ENCODE measurements around the gene EYS. TPM values are rescaled to one million over a fixed set of nuclear protein-coding genes. Genes with fewer than 3 reads are reported as not detected.

The EYS gene
- total and polyA plus RNA-seq, 2 of the 8 experiments (the other 6 are each of a cell fraction or from before 2014, with no cell fraction given) = 0.05 to 0.13 TPM

- Histone ChIP-seq H2BK12ac (ENCODE audit: low read depth, low read length) (no peak overlapping the region), H3K4me1 (replicated peaks in 1 of 4; ENCODE audit: control insufficient read depth in 3 of 4, insufficient read depth in 4 of 4, low read length in 3 of 4) (no peaks in the 10 kb centered on the region), H3K56ac (replicated peaks; ENCODE audit: insufficient read length, low read depth, low read length) (no peak overlapping the region), H3K9me3 (ENCODE audit: insufficient read depth in 2 of 2, low read depth in 1 of 2, low read length in 1 of 2) (no peaks in the 10 kb centered on the region), H3K27me3 (replicated peaks in 1 of 4; ENCODE audit: control insufficient read depth in 3 of 4, extremely low read depth in 1 of 4, insufficient read depth in 3 of 4, low read length in 3 of 4) (no peaks in the 10 kb centered on the region), H3K23ac (ENCODE audit: insufficient read length) (no peak overlapping the region), H3K79me1 (ENCODE audit: low read depth, low read length) (no peaks in the 10 kb centered on the region), H2BK20ac (ENCODE audit: low read length) (no peak overlapping the region), H4K8ac (ENCODE audit: extremely low read depth, insufficient read depth, low read length) (no peak overlapping the region), H3K9ac (replicated peaks in 1 of 4; ENCODE audit: extremely low read depth in 1 of 4, low read depth in 3 of 4, low read length in 3 of 4) (no peak overlapping the region), H3K18ac (ENCODE audit: extremely low read depth, low read length) (no peak overlapping the region), H3K4me3 (ENCODE audit: extremely low read depth in 1 of 4, insufficient read depth in 2 of 4, low read depth in 3 of 4, low read length in 4 of 4) (no peak overlapping the region), H3K4ac (replicated peaks; ENCODE audit: insufficient read length, low read depth, low read length) (no peak overlapping the region), H2AFZ (ENCODE audit: low read length) (no peak overlapping the region), H2AK5ac (ENCODE audit: low read depth, low read length) (no peak overlapping the region), H2BK120ac (replicated peaks; ENCODE audit: low read depth, low read length) (no peak overlapping the region), H3K27ac (ENCODE audit: low read depth, low read length) (no peak overlapping the region), H4K91ac (replicated peaks; ENCODE audit: insufficient read length, low read length) (no peak overlapping the region), H3K79me2 (ENCODE audit: control insufficient read depth in 1 of 2, insufficient read depth in 2 of 2, low read length in 2 of 2) (no peaks in the 10 kb centered on the region), H2BK5ac (ENCODE audit: low read depth, low read length) (no peak overlapping the region), H3K23me2 (ENCODE audit: low read depth, low read length) (no peaks in the 10 kb centered on the region), H3K36me3 (ENCODE audit: control insufficient read depth in 2 of 4, insufficient read depth in 4 of 4, low read length in 3 of 4) (no peaks in the 10 kb centered on the region), H3K14ac (ENCODE audit: insufficient read length) (no peak overlapping the region), H4K5ac (ENCODE audit: insufficient read length, low read depth, low read length) (no peak overlapping the region), H4K20me1 (replicated peaks in 1 of 2; ENCODE audit: control insufficient read depth in 1 of 2, insufficient read depth in 2 of 2, low read length in 2 of 2) (no peaks in the 10 kb centered on the region), H2BK15ac (ENCODE audit: low read length) (no peak overlapping the region), H3K4me2 (ENCODE audit: insufficient read depth in 1 of 2, low read depth in 2 of 2, low read length in 2 of 2) (no peak overlapping the region)
- 96% methylated on average over 1 of the region's 1 CpG; no CpG with 5 or more reads in 1 of the 2 experiments for WGBS, 2 experiments (ENCODE audit: extremely low coverage in 1 of 2, insufficient coverage in 1 of 2, insufficient read length in 1 of 2, insufficient replicate concordance in 2 of 2, low coverage in 1 of 2, low lambda C conversion rate in 2 of 2, missing lambda C conversion rate in 1 of 2)
- TF ChIP-seq EGR1 (IDR thresholded peaks at IDR 0.05; ENCODE audit: borderline replicate concordance, low read depth, low read length) = no peak
- no peak for TF ChIP-seq RFX5 (IDR thresholded peaks at IDR 0.05; ENCODE audit: borderline replicate concordance, low read depth, low read length)
- TF ChIP-seq ZNF274 (IDR thresholded peaks at IDR 0.05; ENCODE audit: borderline replicate concordance, extremely low read depth, low read length) = no peak
- DNase-seq (ENCODE audit: low read depth in 1 of 2, low spot score in 2 of 2) (no peak), FAIRE-seq (no peak)
- ChIA-PET CTCF (ENCODE audit: partially characterized antibody) (no interaction called here), POLR2A (ENCODE audit: partially characterized antibody) (no interaction called here)
These were observed 794.1 kb downstream of the EYS start for GRCh38 chr6:64912966-64913365.

Measured in H1 (cell line).